CMK (cell line): ENCODE measurements around the gene BTBD18.

Experiments
- DNase-seq: peaks from one replicate; pipeline ENCODE4 v3.0.0-alpha.2; 2010; ENCODE audit warnings: low read depth

BTBD18 gene

GRCh38 chr11:57751676-57752253, at the start of gene BTBD18:
Gene BTBD18 (minus strand): TSS chr11:57751819. CDS start chr11:57751188, 631 bp downstream.
- no peak for DNase-seq

GRCh38 chr11:57801183-57801485, 49.5 kb upstream of the BTBD18 start:
- DNase-seq, result no peak

- no peak for DNase-seq
Observed at GRCh38 chr11:57800444-57801182, 49.0 kb upstream of the BTBD18 start.

GRCh38 chr11:57798905-57799559, 47.4 kb upstream of the BTBD18 start:
- no peak for DNase-seq

- no peak for DNase-seq
Observed at GRCh38 chr11:57793351-57794115, 41.9 kb upstream of the BTBD18 start.

- no peak for DNase-seq
Observed at GRCh38 chr11:57792870-57793269, 41.3 kb upstream of the BTBD18 start.

- DNase-seq, result peak; percentile 59
Observed at GRCh38 chr11:57792060-57792541, 40.5 kb upstream of the BTBD18 start.

GRCh38 chr11:57791321-57792059, 39.9 kb upstream of the BTBD18 start:
- DNase-seq, result no peak

- DNase-seq, result no peak
Observed at GRCh38 chr11:57788703-57789088, 37.1 kb upstream of the BTBD18 start.

- DNase-seq, result no peak
Observed at GRCh38 chr11:57787920-57788702, 36.5 kb upstream of the BTBD18 start.

GRCh38 chr11:57787006-57787604, 35.5 kb upstream of the BTBD18 start:
- DNase-seq, result no peak

GRCh38 chr11:57786436-57786835, 34.8 kb upstream of the BTBD18 start:
- no peak for DNase-seq

GRCh38 chr11:57785072-57785471, 33.5 kb upstream of the BTBD18 start:
- DNase-seq, result no peak

- DNase-seq, result no peak
Observed at GRCh38 chr11:57781529-57781943, 29.9 kb upstream of the BTBD18 start.

- no peak for DNase-seq
Observed at GRCh38 chr11:57779276-57779675, 27.7 kb upstream of the BTBD18 start.

GRCh38 chr11:57778318-57779037, 26.9 kb upstream of the BTBD18 start:
- no peak for DNase-seq

GRCh38 chr11:57777969-57778317, 26.3 kb upstream of the BTBD18 start:
- DNase-seq, result no peak

GRCh38 chr11:57776577-57777210, 25.1 kb upstream of the BTBD18 start:
- DNase-seq, result no peak

- no peak for DNase-seq
Observed at GRCh38 chr11:57776031-57776521, 24.5 kb upstream of the BTBD18 start.
